ENCODE data around the gene DDHD1.

DNA sequence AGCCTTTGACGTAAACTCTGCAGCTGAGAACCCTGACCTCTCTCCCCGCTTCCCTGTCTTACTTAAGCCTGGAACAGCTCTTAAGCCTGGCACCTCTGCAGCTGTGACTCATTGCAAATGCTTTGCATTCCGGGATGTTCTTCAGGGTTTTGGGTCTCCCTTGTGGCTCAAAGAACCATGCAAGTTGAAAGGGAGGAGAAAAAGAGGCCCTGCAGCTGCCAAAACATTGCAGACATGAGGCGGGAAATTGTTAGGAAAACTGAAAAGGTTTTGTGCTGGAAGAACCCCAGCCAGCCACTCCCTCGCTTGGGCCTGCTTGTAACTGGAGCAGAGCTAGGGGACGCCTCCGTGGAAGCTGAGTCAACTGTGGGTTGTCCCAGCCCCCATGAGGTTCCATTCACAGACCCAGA, 142.1 kb downstream of the DDHD1 start:
- TF ChIP-seq EZH2 (IDR thresholded peaks at IDR 0.05; ENCODE audit: insufficient read depth, poor library complexity, severe bottlenecking) (no peak), EZH2phosphoT487 (IDR thresholded peaks at IDR 0.05; ENCODE audit: insufficient read depth, low read depth) (no peak)

Data from GM23248 (cell line).